Activated CD8-positive, alpha-beta memory T cell treated with anti-CD3 and anti-CD28 coated beads, Interleukin-2, amount 50 U/mL, for 1 hour (primary cell): Measurements from ENCODE around the gene ID3.

Experiments used
- DNase-seq: peaks from one replicate; pipeline ENCODE4 v3.0.0-alpha.2; 2020; ENCODE audit errors: extremely low read depth

ID3 gene

DNA sequence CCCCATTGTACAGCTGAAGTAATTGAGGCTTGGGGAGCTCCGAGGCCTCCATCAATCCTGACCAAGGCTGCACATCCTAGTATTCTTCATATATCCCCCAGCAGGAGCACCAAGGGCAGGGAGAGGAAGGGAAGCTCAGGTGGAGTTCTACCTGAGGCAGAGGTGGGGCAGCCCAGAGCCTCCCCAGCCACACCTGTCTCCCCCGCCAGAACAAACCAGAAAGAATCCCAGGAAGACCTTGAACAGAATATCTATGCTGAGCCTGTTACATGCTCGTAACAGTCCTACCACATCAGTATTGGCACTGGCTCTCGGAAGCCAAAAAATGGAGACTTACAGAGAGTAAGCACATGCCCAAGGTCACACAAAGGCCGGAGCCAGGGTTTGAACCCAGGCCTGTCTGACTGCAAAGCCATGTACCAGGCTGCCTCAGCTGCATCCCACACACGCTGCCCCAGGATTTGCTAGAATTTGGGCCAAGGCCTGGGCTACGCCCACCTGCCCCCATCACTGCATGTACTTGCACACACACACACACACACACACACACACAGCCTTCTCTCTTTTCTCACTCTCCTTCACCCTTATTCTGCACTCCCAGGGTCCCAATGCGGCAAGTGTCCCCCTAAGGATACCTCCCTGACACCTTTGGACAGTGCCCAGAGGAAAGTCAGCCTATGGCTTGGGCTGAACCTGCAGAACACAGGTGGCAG lies 32.8 kb downstream of the ID3 start:
- no peak for DNase-seq

DNA sequence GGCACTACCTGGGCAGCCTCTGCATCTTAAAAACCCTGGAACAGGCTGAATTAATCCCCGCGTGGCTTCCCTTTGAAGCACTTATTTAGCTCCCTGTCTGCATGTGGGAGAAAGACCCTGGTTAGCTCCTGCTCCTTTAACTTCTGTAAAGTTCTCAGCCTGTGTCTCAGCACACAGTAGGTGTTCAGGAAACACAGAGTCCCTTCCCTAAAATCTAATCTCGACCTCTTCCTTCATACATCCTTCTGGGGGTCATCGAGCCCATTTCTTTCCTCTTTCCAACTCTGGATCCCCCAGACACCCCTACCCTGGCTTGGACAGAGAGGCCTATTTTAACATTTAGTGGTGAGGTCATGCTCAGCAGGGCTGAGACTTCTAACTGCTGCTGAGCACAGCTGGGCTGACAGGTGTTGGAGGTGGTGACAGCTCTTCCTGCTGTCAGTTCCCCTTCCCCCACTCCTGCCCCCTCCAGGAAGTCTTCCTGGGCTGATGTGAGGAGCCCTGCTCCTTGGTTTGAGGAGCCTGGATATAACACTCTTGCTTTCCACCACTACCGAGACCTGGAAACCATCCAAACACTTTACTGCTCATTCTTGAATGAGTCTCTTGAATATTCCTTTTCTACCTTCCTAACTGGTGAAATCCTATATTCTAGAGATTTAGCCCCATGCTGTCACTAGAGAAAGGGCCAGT lies 33.6 kb downstream of the ID3 start:
- DNase-seq: no peak

DNA sequence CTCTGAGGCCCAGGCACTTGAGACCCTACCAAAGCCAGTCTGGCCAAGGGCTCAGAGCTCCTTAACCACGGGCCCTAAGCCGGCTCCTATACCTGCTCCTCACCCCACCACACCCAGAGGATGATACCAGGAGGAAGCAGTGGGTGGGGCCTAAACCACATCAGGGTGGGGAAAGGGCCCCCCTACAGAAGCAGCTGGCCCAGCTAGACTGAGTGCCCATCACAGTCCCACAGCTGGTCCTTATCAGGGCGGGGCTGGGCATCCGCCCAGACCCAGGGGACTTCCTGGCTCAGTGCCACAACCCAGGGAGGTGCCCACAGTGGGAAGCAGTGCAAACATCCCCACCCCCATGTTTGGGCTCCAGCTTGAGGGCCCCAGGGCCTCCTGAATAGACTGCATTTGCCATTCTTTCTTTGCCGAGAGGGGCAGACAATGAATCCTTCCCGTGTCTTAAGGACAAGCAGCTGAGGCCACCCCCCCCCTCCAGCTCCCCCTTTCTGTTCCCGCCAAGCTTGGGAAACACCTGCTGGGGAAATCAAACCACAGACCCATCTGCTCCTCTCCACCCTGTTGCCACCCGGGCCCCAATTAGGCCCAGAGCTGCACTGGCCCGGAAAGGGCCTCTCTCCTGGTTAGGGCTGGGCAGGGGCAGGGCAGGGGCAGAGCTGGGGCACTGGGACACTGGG lies 34.4 kb downstream of the ID3 start:
- no peak for DNase-seq

DNA sequence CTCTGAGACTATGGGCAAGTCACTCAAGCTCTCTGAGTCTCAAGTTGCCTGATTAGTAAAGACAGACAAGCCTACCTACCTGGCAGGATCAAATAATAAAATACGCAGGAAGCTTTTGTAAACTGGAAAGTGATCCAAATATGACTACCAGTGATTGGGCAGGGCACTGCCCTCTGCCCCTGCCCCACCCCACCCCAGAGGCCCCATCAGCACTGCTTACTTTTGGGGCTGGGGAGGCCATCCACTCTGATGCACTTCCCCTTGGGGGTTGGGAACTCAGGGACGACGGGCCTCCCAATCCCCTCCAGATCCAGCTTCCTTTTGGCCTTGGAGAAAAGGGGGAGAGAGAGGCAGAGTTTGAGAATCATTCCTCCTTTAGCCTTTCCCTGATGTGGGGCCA lies 35.1 kb downstream of the ID3 start:
- DNase-seq: no peak

DNA sequence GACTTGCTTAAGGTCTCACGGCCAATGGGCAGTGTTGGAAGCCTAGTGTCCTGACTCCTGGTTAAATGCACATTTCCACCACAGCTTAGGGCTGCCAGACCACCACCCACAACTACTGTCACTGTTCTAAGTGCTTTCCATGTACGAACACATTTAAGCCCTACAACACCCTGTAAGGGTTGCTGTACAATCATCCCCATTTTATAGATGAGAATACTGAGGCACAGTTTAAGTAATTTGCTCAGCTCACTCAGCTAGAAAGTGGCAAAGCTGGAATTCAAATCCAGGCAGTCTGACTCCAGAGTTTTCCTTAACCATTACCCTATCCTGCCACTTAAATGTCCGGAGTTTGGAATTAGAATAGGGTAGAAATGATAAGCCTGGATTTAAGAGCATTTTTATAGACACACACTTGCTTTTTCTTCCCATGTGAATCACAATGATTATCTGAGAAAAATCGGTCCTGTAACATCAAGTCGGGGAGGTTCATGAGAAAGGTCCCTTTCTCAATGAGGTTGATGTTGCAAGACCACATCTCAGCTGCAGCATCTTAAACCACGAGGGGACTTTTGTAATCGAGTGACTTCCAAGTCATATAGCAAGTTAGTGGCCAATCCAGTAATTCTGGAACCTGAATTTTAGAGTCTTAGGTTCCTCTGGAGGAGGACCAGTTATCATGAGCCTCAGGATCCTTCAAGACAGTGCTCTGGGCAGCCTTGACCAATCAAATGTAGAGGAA lies 36.9 kb downstream of the ID3 start:
- no peak for DNase-seq

DNA sequence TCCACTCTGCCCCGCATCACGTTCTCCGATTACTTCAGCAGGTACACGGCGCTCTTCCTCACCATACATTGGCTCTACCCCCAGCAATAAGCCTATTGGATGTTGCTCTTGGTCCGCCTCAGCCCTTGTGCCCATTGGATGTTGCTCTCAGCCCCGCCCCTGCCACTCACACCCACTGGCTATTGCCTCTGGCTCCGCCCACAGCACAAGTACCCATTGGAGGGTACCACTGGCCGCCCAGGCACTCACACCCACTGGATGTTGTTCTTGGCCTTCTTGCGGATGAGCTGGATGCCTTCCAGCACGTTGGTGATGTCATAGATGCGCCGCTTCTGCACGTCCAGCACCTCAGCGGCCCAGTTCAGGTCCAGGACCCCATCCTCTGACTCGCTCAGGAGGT lies 37.7 kb downstream of the ID3 start:
- DNase-seq: no peak

DNA sequence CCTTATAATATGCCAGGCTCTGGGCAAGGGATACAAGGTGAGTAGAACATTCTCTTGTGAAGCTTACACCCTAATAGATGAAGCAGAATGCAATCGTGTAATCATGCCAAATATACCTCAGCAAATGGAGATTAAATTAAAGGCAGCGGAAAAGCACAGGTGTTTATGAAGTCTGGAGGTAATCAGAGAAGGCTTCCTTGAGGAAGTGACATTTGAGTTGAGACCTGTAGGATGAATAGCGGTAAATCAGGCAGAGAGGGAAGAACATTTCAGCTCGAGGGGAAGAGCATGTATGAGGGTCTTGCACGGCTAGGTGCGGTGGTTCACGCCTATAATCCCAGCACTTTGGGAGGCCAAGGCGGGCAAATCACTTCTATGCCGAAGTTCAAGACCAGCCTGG lies 41.7 kb downstream of the ID3 start:
- DNase-seq: no peak

DNA sequence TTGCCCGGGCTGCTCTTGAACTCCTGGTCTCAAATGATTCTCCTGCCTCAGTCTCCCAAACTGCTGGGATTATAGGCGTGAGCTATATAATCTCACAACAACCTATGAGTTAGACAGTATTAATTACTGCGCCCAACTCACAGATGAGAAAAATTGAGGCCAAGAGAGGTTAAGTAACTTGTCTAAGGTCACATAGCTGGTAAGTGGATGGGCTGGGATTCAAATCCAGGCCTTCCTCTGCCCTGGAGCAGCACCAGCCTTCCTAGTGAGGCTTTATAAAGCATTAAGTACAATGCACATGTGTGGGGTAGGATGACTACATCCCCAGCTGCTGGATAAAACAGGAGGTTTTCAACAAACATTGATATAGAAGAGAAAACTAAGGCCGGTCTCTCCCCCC lies 43.4 kb downstream of the ID3 start:
- no peak for DNase-seq

DNA sequence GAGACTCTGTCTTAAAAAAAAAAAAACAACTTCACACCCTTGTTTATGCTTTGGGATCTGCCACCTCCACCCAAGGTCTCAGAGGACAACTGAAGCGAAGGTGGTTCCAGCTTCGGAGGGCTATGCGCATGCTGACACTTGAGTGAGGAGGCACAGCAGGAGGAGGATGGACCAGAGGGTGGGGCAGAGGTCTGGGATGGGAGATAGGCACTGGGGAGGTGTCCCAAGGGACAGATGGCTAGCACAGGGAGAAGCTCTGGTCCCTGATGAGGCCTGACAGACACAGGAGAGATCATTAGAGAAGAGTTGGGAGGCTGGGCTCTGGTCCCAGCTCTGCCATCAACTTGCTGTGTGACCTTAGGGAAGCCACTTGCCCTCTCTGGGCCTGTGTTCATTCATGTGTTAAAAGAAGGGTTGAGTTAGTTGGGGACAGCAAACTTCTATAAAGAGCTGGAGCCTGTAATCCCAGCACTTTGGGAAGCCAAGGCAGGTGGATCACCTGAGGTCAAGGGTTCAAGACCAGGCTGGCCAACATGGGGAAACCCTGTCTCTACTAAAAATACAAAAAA lies 45.1 kb downstream of the ID3 start:
- no peak for DNase-seq

DNA sequence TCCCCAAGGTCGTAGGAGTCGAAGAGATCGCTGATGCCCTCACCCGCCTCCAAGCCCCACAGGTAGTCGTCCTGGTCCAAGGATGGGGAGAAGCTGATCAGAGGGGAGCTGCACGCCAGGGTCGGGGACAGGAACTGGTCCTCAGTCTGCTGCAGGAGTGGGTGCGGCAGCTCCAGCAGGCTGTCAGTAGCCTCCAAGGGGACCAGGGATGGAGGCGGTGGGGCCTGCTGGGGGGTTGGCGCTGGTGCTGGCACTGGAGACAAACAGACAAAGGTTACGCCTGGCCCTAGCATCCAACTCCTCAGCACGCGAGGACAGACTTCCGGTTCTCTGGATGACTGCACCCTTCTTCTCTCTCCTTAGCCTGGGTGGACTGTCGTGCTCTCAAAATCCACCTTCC lies 49.4 kb downstream of the ID3 start:
- no peak for DNase-seq
